ENCODE data around the gene CBLC.

CBLC gene

GRCh38 chr19:44845612-44846454 is 68.1 kb downstream of the CBLC start, which contains the start of gene NECTIN2:
TSS of gene NECTIN2 (plus strand) at chr19:44846297. CDS start at chr19:44846526, 229 bp downstream.
- ATAC-seq (ENCODE audit: insufficient read depth, low read depth): peak; percentile 86

DNA sequence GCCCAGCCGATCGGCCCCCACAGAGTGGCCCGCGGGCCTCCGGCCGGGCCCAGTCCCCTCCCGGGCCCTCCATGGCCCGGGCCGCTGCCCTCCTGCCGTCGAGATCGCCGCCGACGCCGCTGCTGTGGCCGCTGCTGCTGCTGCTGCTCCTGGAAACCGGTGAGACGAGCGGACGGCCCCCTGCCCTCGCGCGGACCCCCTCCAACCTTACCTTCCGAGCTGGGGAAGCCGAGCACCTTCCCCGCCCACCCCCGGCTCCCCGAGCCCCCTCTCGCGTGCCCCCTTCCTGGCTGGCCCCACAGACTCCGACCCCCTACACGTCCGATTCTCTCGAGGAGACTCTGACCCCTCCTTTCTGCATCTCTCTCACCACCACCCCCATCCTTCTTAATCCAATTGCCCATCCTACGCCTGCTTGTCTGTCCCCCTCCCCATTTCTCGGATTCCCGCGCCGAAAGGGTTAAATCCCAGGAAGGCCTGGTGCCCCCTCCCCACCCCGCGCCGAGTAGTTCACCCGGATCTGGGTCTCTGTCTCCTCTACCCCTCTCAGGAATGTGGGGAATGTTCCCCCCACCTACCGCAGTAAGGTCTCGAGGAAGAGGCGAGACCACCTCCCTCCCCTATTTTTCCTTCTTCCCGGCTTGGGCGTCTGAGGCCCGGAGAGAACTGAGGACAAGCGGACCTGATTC is 68.9 kb downstream of the CBLC start:
- H3K27me3 ChIP-seq (ENCODE audit: insufficient read depth, low read length, poor library complexity): no peaks in the 10 kb centered on the region
- peak overlapping the region; percentile 58; the same call in 1 of the 2 replicates for H2AFZ ChIP-seq (ENCODE audit: low read depth, low read length)
- peaks cover 26% of the 10 kb centered on the region for H3K4me1 ChIP-seq (ENCODE audit: insufficient read depth, low read length)
- peak overlapping the region; percentile 10 to 57; a peak in 3 of 4 replicates for H3K4me3 ChIP-seq (ENCODE audit: low read depth in 1 of 2, low read length in 2 of 2)
- no peaks in the 10 kb centered on the region; the same call in 1 of the 2 replicates for H4K20me1 ChIP-seq (ENCODE audit: insufficient read depth, low read length)
- peak overlapping the region; percentile 75 for H3K4me2 ChIP-seq (ENCODE audit: insufficient read depth, low read length)
- no peak for DNase-seq
- no peaks in the 10 kb centered on the region for H3K79me2 ChIP-seq (ENCODE audit: insufficient read depth, low read length)
- H3K36me3 ChIP-seq (ENCODE audit: insufficient read depth, low read length): no peaks in the 10 kb centered on the region
- no peak overlapping the region for H3K27ac ChIP-seq (ENCODE audit: low read length)
- ATAC-seq (ENCODE audit: insufficient read depth, low read depth): no peak
- TF ChIP-seq, protein P1, sequence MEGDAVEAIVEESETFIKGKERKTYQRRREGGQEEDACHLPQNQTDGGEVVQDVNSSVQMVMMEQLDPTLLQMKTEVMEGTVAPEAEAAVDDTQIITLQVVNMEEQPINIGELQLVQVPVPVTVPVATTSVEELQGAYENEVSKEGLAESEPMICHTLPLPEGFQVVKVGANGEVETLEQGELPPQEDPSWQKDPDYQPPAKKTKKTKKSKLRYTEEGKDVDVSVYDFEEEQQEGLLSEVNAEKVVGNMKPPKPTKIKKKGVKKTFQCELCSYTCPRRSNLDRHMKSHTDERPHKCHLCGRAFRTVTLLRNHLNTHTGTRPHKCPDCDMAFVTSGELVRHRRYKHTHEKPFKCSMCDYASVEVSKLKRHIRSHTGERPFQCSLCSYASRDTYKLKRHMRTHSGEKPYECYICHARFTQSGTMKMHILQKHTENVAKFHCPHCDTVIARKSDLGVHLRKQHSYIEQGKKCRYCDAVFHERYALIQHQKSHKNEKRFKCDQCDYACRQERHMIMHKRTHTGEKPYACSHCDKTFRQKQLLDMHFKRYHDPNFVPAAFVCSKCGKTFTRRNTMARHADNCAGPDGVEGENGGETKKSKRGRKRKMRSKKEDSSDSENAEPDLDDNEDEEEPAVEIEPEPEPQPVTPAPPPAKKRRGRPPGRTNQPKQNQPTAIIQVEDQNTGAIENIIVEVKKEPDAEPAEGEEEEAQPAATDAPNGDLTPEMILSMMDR (IDR thresholded peaks at IDR 0.05; ENCODE audit: borderline replicate concordance, extremely low read depth, low read length, poor library complexity, severe bottlenecking): no peak
- no peak for TF ChIP-seq EZH2 (IDR thresholded peaks at IDR 0.05; ENCODE audit: borderline replicate concordance, low read depth, low read length, severe bottlenecking)
- peak overlapping the region; percentile 49; the same call in 1 of the 2 replicates for H3K9ac ChIP-seq (ENCODE audit: low read depth, low read length)
- H3K9me3 ChIP-seq (ENCODE audit: insufficient read depth, low read length, severe bottlenecking): no peaks in the 10 kb centered on the region

More at GRCh38 chr19:44845612-44846454, 68.1 kb downstream of the CBLC start, which contains the start of gene NECTIN2:
- Histone ChIP-seq H3K36me3 (ENCODE audit: insufficient read depth, low read length) (no peaks in the 10 kb centered on the region), H3K9ac (ENCODE audit: low read depth, low read length) (peak within 1 kb of the TSS; percentile 49; the same call in 1 of the 2 replicates), H3K27ac (ENCODE audit: low read length) (no peak within 1 kb of the TSS), H3K9me3 (ENCODE audit: insufficient read depth, low read length, severe bottlenecking) (no peaks in the 10 kb centered on the region), H3K4me3 (ENCODE audit: low read depth in 1 of 2, low read length in 2 of 2) (peak within 1 kb of the TSS; percentile 10 to 57; a peak in 3 of 4 replicates), H3K4me1 (ENCODE audit: insufficient read depth, low read length) (peaks cover 26% of the 10 kb centered on the region), H4K20me1 (ENCODE audit: insufficient read depth, low read length) (no peaks in the 10 kb centered on the region; the same call in 1 of the 2 replicates), H2AFZ (ENCODE audit: low read depth, low read length) (peak within 1 kb of the TSS; percentile 76), H3K27me3 (ENCODE audit: insufficient read depth, low read length, poor library complexity) (no peaks in the 10 kb centered on the region), H3K79me2 (ENCODE audit: insufficient read depth, low read length) (no peaks in the 10 kb centered on the region), H3K4me2 (ENCODE audit: insufficient read depth, low read length) (peak within 1 kb of the TSS; percentile 75)
- TF ChIP-seq, protein P1 (IDR thresholded peaks at IDR 0.05; ENCODE audit: borderline replicate concordance, extremely low read depth, low read length, poor library complexity, severe bottlenecking): peak; percentile 91
- no peak for TF ChIP-seq EZH2 (IDR thresholded peaks at IDR 0.05; ENCODE audit: borderline replicate concordance, low read depth, low read length, severe bottlenecking)
- peak; percentile 81 for DNase-seq

- peaks cover 26% of the 10 kb centered on the region for H3K4me1 ChIP-seq (ENCODE audit: insufficient read depth, low read length)
- DNase-seq: no peak
- no peaks in the 10 kb centered on the region for H3K79me2 ChIP-seq (ENCODE audit: insufficient read depth, low read length)
- H4K20me1 ChIP-seq (ENCODE audit: insufficient read depth, low read length): no peaks in the 10 kb centered on the region; the same call in 1 of the 2 replicates
- no peak for TF ChIP-seq EZH2 (IDR thresholded peaks at IDR 0.05; ENCODE audit: borderline replicate concordance, low read depth, low read length, severe bottlenecking)
- TF ChIP-seq, protein P1 (IDR thresholded peaks at IDR 0.05; ENCODE audit: borderline replicate concordance, extremely low read depth, low read length, poor library complexity, severe bottlenecking): no peak
- H3K4me2 ChIP-seq (ENCODE audit: insufficient read depth, low read length): peak overlapping the region; percentile 75
- H3K27ac ChIP-seq (ENCODE audit: low read length): no peak overlapping the region
- no peaks in the 10 kb centered on the region for H3K9me3 ChIP-seq (ENCODE audit: insufficient read depth, low read length, severe bottlenecking)
- ATAC-seq (ENCODE audit: insufficient read depth, low read depth): no peak
- H3K4me3 ChIP-seq (ENCODE audit: low read depth in 1 of 2, low read length in 2 of 2): no peak overlapping the region; a peak in 1 of 4 replicates
- no peaks in the 10 kb centered on the region for H3K27me3 ChIP-seq (ENCODE audit: insufficient read depth, low read length, poor library complexity)
- H3K36me3 ChIP-seq (ENCODE audit: insufficient read depth, low read length): no peaks in the 10 kb centered on the region
- H3K9ac ChIP-seq (ENCODE audit: low read depth, low read length): no peak overlapping the region
- H2AFZ ChIP-seq (ENCODE audit: low read depth, low read length): no peak overlapping the region
Observed at GRCh38 chr19:44847144-44848035, 69.7 kb downstream of the CBLC start.

All from DND-41 (cell line).